Natural killer cell (primary cell): ENCODE measurements around the gene TPM1. TPM values are rescaled to one million over a fixed set of nuclear protein-coding genes. Genes with fewer than 3 reads are reported as not detected.
"Not testable (repeated sequence)": the region's sequence is repeated elsewhere in the genome, so short reads cannot be mapped to it uniquely, and the experiment has no call there.

Experiments used
- ATAC-seq, 3 donors: fragments of 150-1000 bp in 2 of 3; fragments of 200-7000 bp in 1 of 3; cut with Tn5 transposase; 1 replicate in 1 of 3; 2 replicates in 2 of 3; pipeline ENCODE4 v1.10.0; 2021; ENCODE audit warnings: mild to moderate bottlenecking in 2 of 3, moderate library complexity in 2 of 3
- DNase-seq, 2 donors: peaks; one replicate each; pipeline versions ENCODE4 v3.0.0 to v3.0.0-alpha.2; 2013 to 2021; ENCODE audit warnings: mixed read lengths in 1 of 2
- H3K27ac ChIP-seq: one replicate; pipeline ENCODE4 v1.5.1; 2013; ENCODE audit warnings: mild to moderate bottlenecking, low read length
- H3K27me3 ChIP-seq: one replicate; pipeline ENCODE4 v1.6.1; 2013; ENCODE audit warnings: low read length; ENCODE audit not compliant: control insufficient read depth, insufficient read depth
- H3K36me3 ChIP-seq: one replicate; pipeline ENCODE4 v1.6.1; 2013; ENCODE audit warnings: low read length; ENCODE audit not compliant: control insufficient read depth, insufficient read depth
- H3K4me1 ChIP-seq: one replicate; pipeline ENCODE4 v1.6.1; 2013; ENCODE audit warnings: low read length; ENCODE audit not compliant: control insufficient read depth, insufficient read depth
- H3K4me3 ChIP-seq: one replicate; pipeline ENCODE4 v1.5.1; 2013; ENCODE audit warnings: low read length
- H3K9me3 ChIP-seq: one replicate; pipeline ENCODE4 v1.6.1; 2013; ENCODE audit warnings: low read length; ENCODE audit not compliant: control insufficient read depth, insufficient read depth
- H3K27ac Mint-ChIP-seq, 2 donors: one replicate each; pipeline ENCODE4 v1.8.0; 2022; ENCODE audit warnings: mild to moderate bottlenecking in 2 of 2, mixed read lengths in 2 of 2, moderate library complexity in 1 of 2
- H3K27me3 Mint-ChIP-seq, 2 donors: one replicate each; pipeline ENCODE4 v1.8.0; 2022; ENCODE audit warnings: low read depth in 2 of 2, mixed read lengths in 2 of 2
- H3K36me3 Mint-ChIP-seq: one replicate; pipeline ENCODE4 v1.8.0; 2022; ENCODE audit warnings: mixed read lengths
- H3K4me1 Mint-ChIP-seq, 2 donors: one replicate each; pipeline ENCODE4 v1.8.0; 2022; ENCODE audit warnings: mixed read lengths in 2 of 2
- H3K4me3 Mint-ChIP-seq: one replicate; pipeline ENCODE4 v1.8.0; 2022; ENCODE audit warnings: mild to moderate bottlenecking, moderate library complexity, mixed read lengths
- H3K9me3 Mint-ChIP-seq, 2 donors: one replicate each; pipeline ENCODE4 v1.8.0; 2022; ENCODE audit warnings: mixed read lengths in 2 of 2
- WGBS: methylation state at CpG from one replicate; pipeline ENCODE4 v1.1.7; 2013; ENCODE audit warnings: missing lambda C conversion rate; ENCODE audit not compliant: insufficient coverage; 5-methylcytosine and 5-hydroxymethylcytosine counted together
- intact Hi-C: fragments of 100-400 bp; cut with micrococcal nuclease; formaldehyde crosslinking; loops from one replicate; pipeline ENCODE4 v1.14.2; 2022
- total RNA-seq, 4 donors: library from RNA; stranded (reverse); fragments of 120-200 nt in 1 of 4; gene quantifications; one replicate each; pipeline versions ENCODE4 v1.2.3 to v1.2.4, GENCODE V29; 2013 to 2022
- TF ChIP-seq, protein P1 (sequence below): fragments of 200-600 bp; IDR thresholded peaks from one replicate; pipeline ENCODE4 v1.8.0; 2022; ENCODE audit warnings: antibody characterized with exemption

Gene TPM1
- 10 to 100 TPM; 21.5 to 33.0 (median 25.6) TPM for total RNA-seq
- 37.5 TPM for total RNA-seq (2013)

DNA sequence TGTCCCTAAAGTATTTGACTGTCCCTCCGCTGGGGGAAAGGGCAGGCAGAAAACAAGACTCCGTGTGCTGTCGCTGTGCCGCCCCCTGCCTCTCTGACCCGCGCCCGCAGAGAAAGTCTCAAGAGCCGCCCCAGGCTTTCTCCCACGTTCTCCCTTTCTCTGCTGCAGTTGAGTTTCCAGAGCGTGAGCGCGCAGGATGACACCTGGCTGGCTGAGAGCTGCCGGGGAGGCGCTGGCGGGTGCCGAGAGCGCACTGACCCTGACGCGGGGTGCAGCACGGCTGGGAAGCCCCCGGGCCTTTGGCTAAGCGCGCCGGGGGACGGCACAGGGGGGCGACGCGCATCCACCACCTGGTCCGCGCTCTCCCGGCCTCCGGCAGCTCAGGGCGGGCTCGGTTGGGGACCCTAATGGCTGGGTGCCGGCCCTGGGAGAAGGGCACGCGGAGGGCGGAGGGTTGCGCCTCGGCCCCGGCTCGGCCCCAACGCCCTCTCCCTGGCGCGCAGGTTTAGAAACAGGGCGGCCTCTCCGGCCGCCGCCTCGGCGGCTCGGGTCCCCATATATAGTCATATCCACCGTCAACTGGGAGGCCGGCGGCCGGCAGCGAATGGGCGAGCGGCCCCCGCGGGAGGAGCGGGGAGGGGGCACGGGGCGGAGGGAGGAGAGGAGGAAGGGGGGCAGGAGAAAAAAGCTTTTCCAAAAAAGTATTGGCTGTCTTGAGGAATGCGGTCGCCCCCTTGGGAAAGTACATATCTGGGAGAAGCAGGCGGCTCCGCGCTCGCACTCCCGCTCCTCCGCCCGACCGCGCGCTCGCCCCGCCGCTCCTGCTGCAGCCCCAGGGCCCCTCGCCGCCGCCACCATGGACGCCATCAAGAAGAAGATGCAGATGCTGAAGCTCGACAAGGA, at the start of gene TPM1:
TSS of gene TPM1 (plus strand) at position 774 of the 903 bp plus-strand sequence. CDS start at position 857, 83 bp downstream.
- no peak within 1 kb of the TSS for H3K4me3 ChIP-seq
- 2% methylated on average over 84 of the region's 84 CpGs for WGBS

DNA sequence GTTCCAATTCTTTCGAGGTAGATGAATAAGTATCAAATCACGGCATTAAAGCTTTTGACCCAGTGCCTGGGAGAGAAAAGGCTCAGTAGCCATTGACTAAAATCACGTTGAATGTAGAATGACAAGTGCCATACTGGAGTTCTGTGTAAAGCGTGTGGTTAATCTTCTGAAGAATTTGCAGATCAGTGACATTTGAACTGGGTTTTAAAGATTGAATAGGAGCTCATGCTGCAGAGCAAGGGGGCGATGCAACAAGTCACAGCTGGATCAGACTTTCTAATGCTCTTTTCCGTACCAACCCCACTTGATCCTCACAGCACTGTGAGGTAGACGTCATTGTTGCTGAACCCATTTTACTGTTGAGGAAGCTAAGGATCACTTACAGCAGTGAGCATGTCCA, 49.5 kb upstream of the TPM1 start:
- H3K27me3 Mint-ChIP-seq: peaks cover 8 to 16% of the 10 kb centered on the region in 2 donors
- TF ChIP-seq, protein P1, sequence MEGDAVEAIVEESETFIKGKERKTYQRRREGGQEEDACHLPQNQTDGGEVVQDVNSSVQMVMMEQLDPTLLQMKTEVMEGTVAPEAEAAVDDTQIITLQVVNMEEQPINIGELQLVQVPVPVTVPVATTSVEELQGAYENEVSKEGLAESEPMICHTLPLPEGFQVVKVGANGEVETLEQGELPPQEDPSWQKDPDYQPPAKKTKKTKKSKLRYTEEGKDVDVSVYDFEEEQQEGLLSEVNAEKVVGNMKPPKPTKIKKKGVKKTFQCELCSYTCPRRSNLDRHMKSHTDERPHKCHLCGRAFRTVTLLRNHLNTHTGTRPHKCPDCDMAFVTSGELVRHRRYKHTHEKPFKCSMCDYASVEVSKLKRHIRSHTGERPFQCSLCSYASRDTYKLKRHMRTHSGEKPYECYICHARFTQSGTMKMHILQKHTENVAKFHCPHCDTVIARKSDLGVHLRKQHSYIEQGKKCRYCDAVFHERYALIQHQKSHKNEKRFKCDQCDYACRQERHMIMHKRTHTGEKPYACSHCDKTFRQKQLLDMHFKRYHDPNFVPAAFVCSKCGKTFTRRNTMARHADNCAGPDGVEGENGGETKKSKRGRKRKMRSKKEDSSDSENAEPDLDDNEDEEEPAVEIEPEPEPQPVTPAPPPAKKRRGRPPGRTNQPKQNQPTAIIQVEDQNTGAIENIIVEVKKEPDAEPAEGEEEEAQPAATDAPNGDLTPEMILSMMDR: no peak
- Histone ChIP-seq H3K9me3 (no peaks in the 10 kb centered on the region), H3K36me3 (no peaks in the 10 kb centered on the region), H3K27me3 (no peaks in the 10 kb centered on the region), H3K27ac (no peak overlapping the region), H3K4me1 (no peaks in the 10 kb centered on the region), H3K4me3 (no peak overlapping the region)
- H3K27ac Mint-ChIP-seq: no peak overlapping the region
- no peak for DNase-seq
- H3K4me3 Mint-ChIP-seq: no peak overlapping the region
- no peak for ATAC-seq
- H3K36me3 Mint-ChIP-seq: no peaks in the 10 kb centered on the region
- H3K4me1 Mint-ChIP-seq: no peaks in the 10 kb centered on the region
- WGBS: 93% methylated on average over 7 of the region's 7 CpGs
- intact Hi-C loops: no loop called here
- no peaks in the 10 kb centered on the region for H3K9me3 Mint-ChIP-seq

More for the DNA sequence above, at the start of gene TPM1:
- Mint-ChIP-seq H3K27me3 (peaks cover 61 to 81% of the 10 kb centered on the region in 2 donors), H3K4me1 (peaks cover 5 to 12% of the 10 kb centered on the region in 2 donors), H3K4me3 (peak within 1 kb of the TSS; percentile 56), H3K9me3 (no peaks in the 10 kb centered on the region), H3K27ac (no peak within 1 kb of the TSS), H3K36me3 (no peaks in the 10 kb centered on the region)
- Histone ChIP-seq H3K27ac (no peak within 1 kb of the TSS), H3K4me1 (peaks cover 16% of the 10 kb centered on the region), H3K36me3 (no peaks in the 10 kb centered on the region), H3K27me3 (peaks cover 48% of the 10 kb centered on the region), H3K9me3 (no peaks in the 10 kb centered on the region)
- no peak for DNase-seq
- peak in 2 of 3 donors; percentile 57 for ATAC-seq
- TF ChIP-seq, protein P1: no peak
- intact Hi-C loops: loop anchor here (10.0 kb wide), 1 partner anchor 243 kb away; no protein-coding TSS in a partner anchor

DNA sequence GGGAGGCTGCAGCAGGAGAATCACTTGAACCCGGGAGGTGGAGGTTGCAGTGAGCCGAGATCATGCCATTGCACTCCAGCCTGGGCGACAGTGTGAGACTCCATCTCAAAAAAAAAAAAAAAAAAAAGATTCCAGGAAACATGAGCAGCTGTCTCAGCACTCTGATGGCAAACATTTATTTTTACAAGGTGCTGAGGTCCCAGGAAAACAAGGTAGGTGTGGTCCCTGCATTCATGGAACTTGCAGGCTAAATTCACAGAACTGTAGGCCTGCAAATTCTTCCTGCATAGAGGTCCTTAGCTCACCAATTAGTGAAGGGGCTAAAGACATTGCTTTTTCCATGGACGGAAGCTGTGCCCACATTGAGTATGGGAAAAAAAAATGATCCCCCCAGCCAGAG, 48.9 kb upstream of the TPM1 start:
- intact Hi-C loops, H3K27me3 ChIP-seq, H3K4me1 ChIP-seq, DNase-seq, H3K27ac Mint-ChIP-seq, H3K4me3 ChIP-seq, H3K36me3 ChIP-seq, H3K4me1 Mint-ChIP-seq, H3K9me3 ChIP-seq, H3K36me3 Mint-ChIP-seq, H3K9me3 Mint-ChIP-seq, ATAC-seq, H3K27ac ChIP-seq, H3K4me3 Mint-ChIP-seq: not testable (repeated sequence)
- H3K27me3 Mint-ChIP-seq: peaks cover 7 to 16% of the 10 kb centered on the region in 2 donors
- WGBS: 97% methylated on average over 4 of the region's 4 CpGs

DNA sequence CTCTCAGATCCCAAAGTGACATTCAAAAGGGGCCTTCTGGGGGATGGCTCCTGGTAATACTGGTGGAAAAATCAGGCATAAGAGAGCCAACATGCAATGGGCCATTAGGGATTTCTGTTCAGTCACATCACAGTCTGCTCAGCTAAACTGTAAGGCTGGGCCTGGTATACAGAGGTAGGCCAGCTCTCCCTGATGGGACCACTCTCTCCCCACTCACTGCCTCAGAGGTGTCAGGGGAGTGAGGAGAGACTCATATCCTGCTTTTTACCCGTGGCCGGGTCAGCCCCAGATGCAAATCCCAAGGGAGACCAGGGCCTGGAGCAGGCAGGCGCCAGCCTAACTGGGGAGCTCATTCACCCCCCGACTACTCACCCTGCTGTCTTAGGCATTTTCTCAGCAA, 48.1 kb upstream of the TPM1 start:
- H3K9me3 ChIP-seq: no peaks in the 10 kb centered on the region
- no peak for ATAC-seq

More for the DNA sequence above, 48.1 kb upstream of the TPM1 start:
- Mint-ChIP-seq H3K4me1 (no peaks in the 10 kb centered on the region), H3K4me3 (no peak overlapping the region), H3K27ac (no peak overlapping the region), H3K9me3 (no peaks in the 10 kb centered on the region), H3K27me3 (peaks cover 7 to 16% of the 10 kb centered on the region in 2 donors), H3K36me3 (no peaks in the 10 kb centered on the region)
- Histone ChIP-seq H3K4me3 (no peak overlapping the region), H3K27me3 (no peaks in the 10 kb centered on the region), H3K27ac (no peak overlapping the region), H3K4me1 (no peaks in the 10 kb centered on the region), H3K36me3 (no peaks in the 10 kb centered on the region)
- WGBS: 88% methylated on average over 4 of the region's 4 CpGs
- TF ChIP-seq, protein P1: no peak
- intact Hi-C loops: no loop called here
- DNase-seq: no peak
